Liver (tissue), 2 donors: ENCODE data around the gene COL27A1.

Experiments used
- CTCF ChIP-seq: fragments of 150-350 bp; IDR thresholded peaks from 2 replicates; pipeline ENCODE4 v1.5.1; 2017; ENCODE audit warnings: improper control_type of control experiment, low read depth, low read length; ENCODE audit not compliant: missing input control
- FOXA1 ChIP-seq: IDR thresholded peaks from 2 replicates; pipeline ENCODE4 v1.6.1; 2016; ENCODE audit warnings: antibody characterized with exemption
- REST ChIP-seq: IDR thresholded peaks from 2 replicates; pipeline ENCODE4 v1.6.1; 2016; ENCODE audit warnings: antibody characterized with exemption, mild to moderate bottlenecking
- donor health status: healthy.

- TF ChIP-seq CTCF (no peak), FOXA1 (no peak), REST (no peak)
Measured at GRCh38 chr9:114351932-114352331, 196.6 kb downstream of the COL27A1 start.
